K562 (cell line): ENCODE measurements around the gene TBC1D17. TPM values are rescaled to one million over a fixed set of nuclear protein-coding genes. Genes with fewer than 3 reads are reported as not detected.

Experiments
- CEBPG ChIP-seq, 3 experiments: fragments of 200-800 bp in 1 of 3; sonication (Bioruptor generic) in 1 of 3; sonication (generic) in 1 of 3; formaldehyde crosslinking in 1 of 3; IDR thresholded peaks in 2 of 3; conservative IDR thresholded peaks in 1 of 3; 2 replicates each; pipeline versions ENCODE4 v1.6.1 to v1.8.0; 2016 to 2022; ENCODE audit warnings: missing compliant biosample characterization in 2 of 3, missing genetic modification characterization in 2 of 3, mild to moderate bottlenecking in 1 of 3, missing genetic modification reagents in 1 of 3
- CGGBP1 ChIP-seq: fragments of 250-450 bp; sonication (Bioruptor Pico); IDR thresholded peaks from 2 replicates; pipeline ENCODE4 v1.9.0; 2021; ENCODE audit warnings: mild to moderate bottlenecking
- CREBBP ChIP-seq: IDR thresholded peaks from one replicate; pipeline ENCODE4 v1.6.1; 2012; ENCODE audit warnings: low read depth, mild to moderate bottlenecking, control low read depth, inconsistent platforms, low read length
- DNMT1 ChIP-seq: fragments of 450-650 bp; IDR thresholded peaks from 2 replicates; pipeline ENCODE4 v1.6.1; 2016; ENCODE audit warnings: antibody characterized with exemption, mild to moderate bottlenecking
- ERF ChIP-seq: fragments of 450-650 bp; formaldehyde crosslinking; IDR thresholded peaks from 2 replicates; pipeline ENCODE4 v1.4.0; 2020; ENCODE audit warnings: mild to moderate bottlenecking, mixed read lengths
- ETS1 ChIP-seq: conservative IDR thresholded peaks from 2 replicates; pipeline ENCODE4 v1.6.1; 2011; ENCODE audit warnings: low read depth, mild to moderate bottlenecking, low read length; ENCODE audit not compliant: control insufficient read depth
- GTF2E2 ChIP-seq: fragments of 200-800 bp; sonication (Bioruptor generic); IDR thresholded peaks from 2 replicates; pipeline ENCODE4 v1.6.1; 2016; ENCODE audit warnings: missing genetic modification characterization, missing compliant biosample characterization
- MCM2 ChIP-seq: fragments of 450-650 bp; IDR thresholded peaks from 2 replicates; pipeline ENCODE4 v1.6.1; 2017; ENCODE audit warnings: low read depth, mild to moderate bottlenecking
- NR3C1 ChIP-seq: sonication (generic); formaldehyde crosslinking; IDR thresholded peaks from 2 replicates; pipeline ENCODE4 v1.8.1; 2022; ENCODE audit warnings: missing genetic modification reagents
- NUFIP1 ChIP-seq: fragments of 450-650 bp; IDR thresholded peaks from 2 replicates; pipeline ENCODE4 v1.6.1; 2018; ENCODE audit not compliant: partially characterized antibody
- SAFB2 ChIP-seq: fragments of 200-400 bp; formaldehyde crosslinking; IDR thresholded peaks from 2 replicates; pipeline ENCODE4 v1.6.1; 2018; ENCODE audit warnings: borderline replicate concordance, low read length, low read depth, moderate library complexity; ENCODE audit not compliant: severe bottlenecking
- SIN3B ChIP-seq: fragments of 450-650 bp; IDR thresholded peaks from 2 replicates; pipeline ENCODE4 v1.6.1; 2017; ENCODE audit warnings: low read depth, mild to moderate bottlenecking, moderate library complexity
- SMARCA5 ChIP-seq: fragments of 450-650 bp; IDR thresholded peaks from 2 replicates; pipeline ENCODE4 v1.6.1; 2016
- SRSF9 ChIP-seq: fragments of 200-400 bp; formaldehyde crosslinking; IDR thresholded peaks from 2 replicates; pipeline ENCODE4 v1.6.1; 2017; ENCODE audit warnings: low read depth, low read length, borderline replicate concordance
- STAT6 ChIP-seq: sonication (generic); formaldehyde crosslinking; IDR thresholded peaks from 2 replicates; pipeline ENCODE4 v1.8.1; 2023; ENCODE audit warnings: mild to moderate bottlenecking, missing genetic modification reagents
- THRAP3 ChIP-seq: fragments of 450-650 bp; IDR thresholded peaks from 2 replicates; pipeline ENCODE4 v1.6.1; 2016; ENCODE audit warnings: mild to moderate bottlenecking, inconsistent platforms, borderline replicate concordance
- ZNF12 ChIP-seq: sonication (generic); formaldehyde crosslinking; IDR thresholded peaks from 2 replicates; pipeline ENCODE4 v1.4.0; 2020; ENCODE audit warnings: mild to moderate bottlenecking, missing genetic modification reagents
- ZNF347 ChIP-seq: fragments of 450-650 bp; formaldehyde crosslinking; IDR thresholded peaks from 2 replicates; pipeline ENCODE4 v1.4.0; 2020; ENCODE audit warnings: low read depth, mild to moderate bottlenecking, moderate library complexity
- ZNF584 ChIP-seq: fragments of 200-800 bp; sonication (Bioruptor generic); IDR thresholded peaks from 2 replicates; pipeline ENCODE4 v1.6.1; 2016; ENCODE audit warnings: low read depth, mild to moderate bottlenecking, missing genetic modification characterization, missing compliant biosample characterization
- ZNF644 ChIP-seq: fragments of 200-800 bp; sonication (Bioruptor generic); IDR thresholded peaks from 2 replicates; pipeline ENCODE4 v1.6.1; 2016; ENCODE audit warnings: low read depth, missing genetic modification characterization, missing compliant biosample characterization
- polyA plus RNA-seq, 8 experiments: library from polyadenylated mRNA; depleted of rRNA in 4 of 8; stranded (reverse) in 5 of 8; unstranded in 3 of 8; fragments of >200 nt; fragmentation: Nextera tagmentation in 2 of 8; fragmentation: Illumina TruSeq in 1 of 8; extraction: Ambion mirVana in 2 of 8; extraction: Trizol in 1 of 8; gene quantifications; 2 replicates each; pipeline versions ENCODE4 v1.2.1 to v1.2.3, GENCODE V29; 2011 to 2014; ENCODE audit warnings: inconsistent platforms in 1 of 8, missing spikeins in 1 of 8
- total RNA-seq, 7 experiments: library from RNA; depleted of rRNA in 6 of 7; stranded (reverse); fragments of >200 nt in 6 of 7; fragmentation: Illumina TruSeq in 2 of 7; extraction: Trizol in 2 of 7; gene quantifications; 2 replicates each; pipeline versions ENCODE4 v1.2.1 to v1.2.3, GENCODE V29; 2011 to 2021; ENCODE audit warnings: low replicate concordance in 1 of 7

TBC1D17 gene
- total and polyA plus RNA-seq, 9 of the 15 experiments (the other 6 are each of a cell fraction or from before 2014, with no cell fraction given): 0.42 to 16.0 (median 3.8) TPM

GRCh38 chr19:49929611-49930482 lies 52.3 kb downstream of the TBC1D17 start (continued):
- TF ChIP-seq CREBBP: no peak
- TF ChIP-seq ZNF12: peak; percentile 61; the same call in 1 of the 2 replicates
- no peak; the same call in 1 of the 2 replicates for TF ChIP-seq GTF2E2
- no peak; the same call in 1 of the 2 replicates for TF ChIP-seq SIN3B
- no peak for TF ChIP-seq ZNF644 (tag)
- TF ChIP-seq NR3C1 (CRISPR knock-in tag): no peak
- no peak; the same call in 1 of the 2 replicates for TF ChIP-seq DNMT1
- TF ChIP-seq THRAP3: no peak
- no peak for TF ChIP-seq SMARCA5
- TF ChIP-seq ETS1: 0 out of 2 replicates have a peak, but pooled peaks have one; percentile 54
- TF ChIP-seq ZNF347: no peak
- peak; percentile 88 for TF ChIP-seq ERF (CRISPR knock-in tag)
- no peak for TF ChIP-seq STAT6 (CRISPR knock-in tag)
- TF ChIP-seq SRSF9: no peak
- TF ChIP-seq SAFB2: no peak
- 0 out of 2 replicates have a peak, but pooled peaks have one; percentile 3 for TF ChIP-seq CEBPG (CRISPR knock-in tag; IDR thresholded peaks at IDR 0.05)
- no peak for TF ChIP-seq CEBPG (tag; conservative IDR thresholded peaks at IDR 0.05 in 1 of 2, IDR thresholded peaks at IDR 0.05 in 1 of 2)
- TF ChIP-seq MCM2: no peak
- 0 out of 2 replicates have a peak, but pooled peaks have one; percentile 66 for TF ChIP-seq CGGBP1 (CRISPR knock-in tag)
- TF ChIP-seq ZNF584 (CRISPR knock-in tag): no peak
- TF ChIP-seq NUFIP1: no peak
